Gastrocnemius medialis (tissue), 4 donors: ENCODE measurements around the gene KRTAP10-2. TPM values are rescaled to one million over a fixed set of nuclear protein-coding genes. Genes with fewer than 3 reads are reported as not detected.

Source experiments
- ATAC-seq, 2 donors: fragments of 150-250 bp; one replicate each; pipeline ENCODE4 v1.9.1; 2016
- DNase-seq, 2 donors: peaks; one replicate each; pipeline ENCODE4 v3.0.0-alpha.2; 2019
- H3K27ac ChIP-seq, 4 donors: fragments of 200-600 bp; sonication (generic); 1 replicate in 1 of 4; 2 replicates in 3 of 4; pipeline ENCODE4 v1.5.1; 2016 to 2018; ENCODE audit warnings: mild to moderate bottlenecking in 2 of 4, moderate library complexity in 1 of 4
- H3K27me3 ChIP-seq, 3 donors: fragments of 200-600 bp; sonication (generic) in 2 of 3; 1 replicate in 1 of 3; 2 replicates in 2 of 3; pipeline versions ENCODE4 v1.5.1 to v1.6.0; 2016 to 2019; ENCODE audit warnings: mild to moderate bottlenecking in 1 of 3, moderate library complexity in 1 of 3
- H3K36me3 ChIP-seq, 2 donors: fragments of 200-600 bp; sonication (generic) in 1 of 2; one replicate each; pipeline ENCODE4 v1.5.1; 2017 to 2018
- H3K4me1 ChIP-seq, 2 donors: fragments of 200-600 bp; sonication (generic) in 1 of 2; one replicate each; pipeline ENCODE4 v1.5.1; 2016 to 2017; ENCODE audit warnings: mild to moderate bottlenecking in 2 of 2
- H3K4me3 ChIP-seq, 4 donors: fragments of 200-600 bp; sonication (generic) in 3 of 4; 1 replicate in 1 of 4; 2 replicates in 3 of 4; pipeline ENCODE4 v1.5.1; 2016 to 2019; ENCODE audit warnings: mild to moderate bottlenecking in 2 of 4
- H3K9me3 ChIP-seq, 3 donors: fragments of 200-600 bp; sonication (generic) in 2 of 3; 1 replicate in 1 of 3; 2 replicates in 2 of 3; pipeline ENCODE4 v1.5.1; 2016 to 2019
- POLR2A ChIP-seq, 2 donors: fragments of 450-650 bp; IDR thresholded peaks; one replicate each; pipeline ENCODE4 v1.6.1; 2017; ENCODE audit warnings: antibody characterized with exemption in 2 of 2, mild to moderate bottlenecking in 2 of 2, moderate library complexity in 2 of 2
- in situ Hi-C, 4 donors: fragments of 200-750 bp; cut with MboI; loops; one replicate each; pipeline versions ENCODE4 v1.15.0 to v1.8.0; 2017; ENCODE audit warnings: low sequenced_read_pairs in 4 of 4
- intact Hi-C: fragments of 100-400 bp; cut with DNase I; formaldehyde crosslinking; loops from one replicate; pipeline ENCODE4 v1.15.1; 2023; ENCODE audit warnings: low total_unique reads
- total RNA-seq, 4 donors: library from RNA; depleted of rRNA; stranded (reverse); fragments of >200 nt; gene quantifications; one replicate each; pipeline versions ENCODE4 v1.1.0 to v1.2.3, GENCODE V29; 2016
- TF ChIP-seq, protein P1 (sequence below), 5 experiments: fragments of 450-650 bp in 3 of 5; fragments of 200-600 bp in 2 of 5; sonication (generic) in 2 of 5; IDR thresholded peaks in 4 of 5; conservative IDR thresholded peaks in 1 of 5; 1 replicate in 4 of 5; 2 replicates in 1 of 5; pipeline ENCODE4 v1.5.1; 2016 to 2019; ENCODE audit warnings: antibody characterized with exemption in 5 of 5, mild to moderate bottlenecking in 3 of 5, moderate library complexity in 3 of 5

The KRTAP10-2 gene
- total RNA-seq, 4 donors from 2014 or later = not detected

- Histone ChIP-seq H3K36me3 (no peaks in the 10 kb centered on the region), H3K27ac (no peak overlapping the region), H3K4me3 (no peak overlapping the region), H3K27me3 (peaks cover 2 to 6% (median 2%) of the 10 kb centered on the region in 3 donors), H3K9me3 (no peaks in the 10 kb centered on the region), H3K4me1 (no peaks in the 10 kb centered on the region)
- DNase-seq (no peak), ATAC-seq (no peak)
- in situ Hi-C loops = no loop called here
- TF ChIP-seq, protein P1, sequence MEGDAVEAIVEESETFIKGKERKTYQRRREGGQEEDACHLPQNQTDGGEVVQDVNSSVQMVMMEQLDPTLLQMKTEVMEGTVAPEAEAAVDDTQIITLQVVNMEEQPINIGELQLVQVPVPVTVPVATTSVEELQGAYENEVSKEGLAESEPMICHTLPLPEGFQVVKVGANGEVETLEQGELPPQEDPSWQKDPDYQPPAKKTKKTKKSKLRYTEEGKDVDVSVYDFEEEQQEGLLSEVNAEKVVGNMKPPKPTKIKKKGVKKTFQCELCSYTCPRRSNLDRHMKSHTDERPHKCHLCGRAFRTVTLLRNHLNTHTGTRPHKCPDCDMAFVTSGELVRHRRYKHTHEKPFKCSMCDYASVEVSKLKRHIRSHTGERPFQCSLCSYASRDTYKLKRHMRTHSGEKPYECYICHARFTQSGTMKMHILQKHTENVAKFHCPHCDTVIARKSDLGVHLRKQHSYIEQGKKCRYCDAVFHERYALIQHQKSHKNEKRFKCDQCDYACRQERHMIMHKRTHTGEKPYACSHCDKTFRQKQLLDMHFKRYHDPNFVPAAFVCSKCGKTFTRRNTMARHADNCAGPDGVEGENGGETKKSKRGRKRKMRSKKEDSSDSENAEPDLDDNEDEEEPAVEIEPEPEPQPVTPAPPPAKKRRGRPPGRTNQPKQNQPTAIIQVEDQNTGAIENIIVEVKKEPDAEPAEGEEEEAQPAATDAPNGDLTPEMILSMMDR (IDR thresholded peaks at IDR 0.05 in 4 of 5, conservative IDR thresholded peaks at IDR 0.05 in 1 of 5) = no peak
- TF ChIP-seq POLR2A (IDR thresholded peaks at IDR 0.05) = no peak
- intact Hi-C loops = no loop called here
Observed at GRCh38 chr21:44525391-44526095, 25.8 kb downstream of the KRTAP10-2 start.

DNA sequence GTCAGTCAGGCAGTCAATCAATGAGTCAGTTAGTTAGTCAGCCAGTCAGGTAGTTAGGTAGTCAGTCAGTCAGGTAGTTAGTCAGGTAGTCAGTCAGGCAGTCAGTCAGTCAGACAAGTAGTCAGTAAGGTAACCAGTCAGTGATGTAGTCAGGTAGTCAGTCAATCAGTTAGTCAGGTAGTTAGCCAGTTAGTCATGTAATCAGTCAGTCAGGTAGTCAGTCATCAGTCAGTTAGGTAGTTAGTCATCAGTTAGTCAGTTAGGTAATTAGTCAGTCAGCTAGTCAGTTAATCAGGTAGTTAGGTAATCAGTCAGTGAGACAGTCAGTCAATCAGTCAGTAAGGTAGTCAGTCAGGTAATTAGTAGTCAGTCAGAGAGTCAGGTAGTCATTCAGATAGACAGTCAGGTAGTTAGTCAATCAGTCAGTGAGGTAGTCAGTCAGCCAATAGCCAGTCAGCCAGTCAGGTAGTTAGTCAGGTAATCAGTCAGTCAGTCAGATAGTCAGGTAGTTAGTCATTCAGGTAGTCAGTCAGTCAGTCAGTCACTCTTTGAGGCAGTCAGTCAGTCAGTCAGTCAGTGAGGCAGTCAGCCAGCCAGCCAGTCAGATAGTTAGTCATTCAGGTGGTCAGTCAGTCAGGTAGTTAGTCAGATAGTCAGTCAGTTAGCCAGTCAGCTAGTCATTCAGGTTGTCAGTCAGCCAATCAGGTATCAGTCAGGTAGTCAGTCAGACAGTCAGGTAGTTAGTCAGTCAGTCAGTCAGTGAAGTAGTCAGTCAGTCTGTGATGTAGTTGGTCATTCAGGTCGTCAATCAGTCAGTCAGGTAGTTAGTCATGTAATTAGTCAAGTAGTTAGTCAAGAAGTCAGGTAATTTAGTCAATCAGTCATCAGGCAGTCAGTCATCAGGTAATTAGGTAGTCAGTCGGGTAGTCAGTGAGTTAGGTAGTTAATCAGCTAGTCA is 26.6 kb downstream of the KRTAP10-2 start:
- Histone ChIP-seq H3K9me3 (no peaks in the 10 kb centered on the region), H3K4me3 (no peak overlapping the region), H3K36me3 (no peaks in the 10 kb centered on the region), H3K27ac (no peak overlapping the region), H3K27me3 (peaks cover 3 to 6% (median 4%) of the 10 kb centered on the region in 3 donors), H3K4me1 (no peaks in the 10 kb centered on the region)
- intact Hi-C loops = no loop called here
- in situ Hi-C loops = loop anchor here in 1 of 4 donors (25.0 kb wide), 1 partner anchor 263 kb away; no protein-coding TSS in a partner anchor
- ATAC-seq (no peak), DNase-seq (no peak)
- TF ChIP-seq, protein P1 (IDR thresholded peaks at IDR 0.05 in 4 of 5, conservative IDR thresholded peaks at IDR 0.05 in 1 of 5) = no peak

DNA sequence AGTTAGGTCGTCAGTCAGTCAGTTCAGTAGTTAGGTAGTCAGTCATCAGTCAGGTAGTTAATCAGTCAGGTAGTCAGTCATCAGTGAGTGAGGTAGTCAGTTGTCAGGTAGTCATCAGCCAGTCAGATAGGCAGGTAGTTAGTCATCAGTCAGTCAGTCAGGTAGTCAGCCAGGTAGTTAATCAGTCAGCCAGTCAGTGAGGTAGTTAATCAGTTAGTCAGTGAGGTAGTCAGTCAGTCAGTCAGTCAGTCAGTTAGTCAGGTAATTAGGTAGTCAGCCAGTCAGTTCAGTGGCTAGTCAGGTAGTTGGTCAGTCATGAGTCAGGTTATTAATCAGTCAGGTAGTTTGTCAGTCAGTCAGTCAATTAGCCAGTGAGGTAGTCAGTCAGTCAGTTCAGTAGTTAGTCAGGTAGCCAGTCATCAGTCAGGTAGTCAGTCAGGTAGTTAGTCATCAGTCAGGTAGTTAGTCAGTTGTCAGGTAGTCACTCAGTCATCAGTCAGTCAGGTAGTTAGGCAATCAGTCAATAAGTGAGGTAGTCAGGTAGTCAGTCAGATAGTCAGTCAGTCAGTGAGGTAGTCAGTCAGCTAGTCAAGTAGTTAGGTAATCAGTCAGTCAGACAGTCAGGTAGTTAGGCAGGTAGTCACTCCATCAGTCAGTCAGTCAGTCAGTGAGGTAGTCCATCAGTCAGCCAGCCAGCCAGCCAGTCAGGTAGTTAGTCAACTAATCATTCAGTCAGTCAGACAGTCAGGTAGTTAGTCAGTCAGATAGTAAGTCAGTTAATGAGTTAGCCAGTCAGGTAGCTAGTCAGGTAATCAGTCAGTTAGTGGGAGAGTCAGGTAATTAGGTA is 27.5 kb downstream of the KRTAP10-2 start:
- intact Hi-C loops (no loop called here), in situ Hi-C loops (loop anchor here in 1 of 4 donors (25.0 kb wide), 1 partner anchor 264 kb away; no protein-coding TSS in a partner anchor)
- Histone ChIP-seq H3K27me3 (peaks cover 3 to 6% (median 4%) of the 10 kb centered on the region in 3 donors), H3K9me3 (no peaks in the 10 kb centered on the region), H3K36me3 (no peaks in the 10 kb centered on the region), H3K27ac (no peak overlapping the region), H3K4me1 (no peaks in the 10 kb centered on the region), H3K4me3 (no peak overlapping the region)
- TF ChIP-seq, protein P1 (IDR thresholded peaks at IDR 0.05 in 4 of 5, conservative IDR thresholded peaks at IDR 0.05 in 1 of 5) = no peak
- TF ChIP-seq POLR2A (IDR thresholded peaks at IDR 0.05) = no peak
- no peak for DNase-seq
- no peak for ATAC-seq

DNA sequence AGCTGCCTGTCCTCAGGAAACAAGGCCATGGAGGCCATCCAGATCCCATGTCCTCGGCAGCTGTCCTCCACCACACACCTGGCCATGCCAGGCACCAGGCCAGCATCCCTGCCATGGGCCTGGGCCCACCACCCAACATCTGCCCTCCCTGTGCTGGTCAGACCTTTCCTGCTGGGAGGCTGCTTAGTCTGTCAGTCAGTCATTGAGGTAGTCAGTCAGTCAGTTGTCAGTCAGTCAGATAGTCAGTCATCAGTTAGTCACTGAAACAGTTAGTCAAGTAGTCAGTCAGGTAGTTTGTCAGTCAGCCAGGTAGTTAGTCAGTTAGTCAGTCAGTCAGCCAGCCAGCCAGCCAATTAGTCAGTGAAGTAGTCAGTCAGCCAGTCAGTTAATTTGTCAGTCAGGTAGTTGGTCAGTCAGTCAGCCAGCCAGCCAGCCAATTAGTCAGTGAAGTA is 28.5 kb downstream of the KRTAP10-2 start:
- TF ChIP-seq POLR2A (IDR thresholded peaks at IDR 0.05) = no peak
- TF ChIP-seq, protein P1 (IDR thresholded peaks at IDR 0.05 in 4 of 5, conservative IDR thresholded peaks at IDR 0.05 in 1 of 5) = no peak
- H3K4me1 ChIP-seq = no peaks in the 10 kb centered on the region
- intact Hi-C loops (no loop called here), in situ Hi-C loops (loop anchor here in 1 of 4 donors (25.0 kb wide), 1 partner anchor 265 kb away; no protein-coding TSS in a partner anchor)
- ATAC-seq (no peak), DNase-seq (no peak)
- no peaks in the 10 kb centered on the region for H3K9me3 ChIP-seq
- no peaks in the 10 kb centered on the region for H3K36me3 ChIP-seq
- H3K27ac ChIP-seq = no peak overlapping the region
- no peak overlapping the region for H3K4me3 ChIP-seq
- peaks cover 3 to 6% (median 4%) of the 10 kb centered on the region in 3 donors for H3K27me3 ChIP-seq
